Measurements from ENCODE around the gene POLA2.
A peak's percentile ranks its signal among the peaks of the same experiment; 100 is the strongest.
"Not testable (repeated sequence)": the region's sequence is repeated elsewhere in the genome, so short reads cannot be mapped to it uniquely, and the experiment has no call there.

Gene POLA2, protein sequence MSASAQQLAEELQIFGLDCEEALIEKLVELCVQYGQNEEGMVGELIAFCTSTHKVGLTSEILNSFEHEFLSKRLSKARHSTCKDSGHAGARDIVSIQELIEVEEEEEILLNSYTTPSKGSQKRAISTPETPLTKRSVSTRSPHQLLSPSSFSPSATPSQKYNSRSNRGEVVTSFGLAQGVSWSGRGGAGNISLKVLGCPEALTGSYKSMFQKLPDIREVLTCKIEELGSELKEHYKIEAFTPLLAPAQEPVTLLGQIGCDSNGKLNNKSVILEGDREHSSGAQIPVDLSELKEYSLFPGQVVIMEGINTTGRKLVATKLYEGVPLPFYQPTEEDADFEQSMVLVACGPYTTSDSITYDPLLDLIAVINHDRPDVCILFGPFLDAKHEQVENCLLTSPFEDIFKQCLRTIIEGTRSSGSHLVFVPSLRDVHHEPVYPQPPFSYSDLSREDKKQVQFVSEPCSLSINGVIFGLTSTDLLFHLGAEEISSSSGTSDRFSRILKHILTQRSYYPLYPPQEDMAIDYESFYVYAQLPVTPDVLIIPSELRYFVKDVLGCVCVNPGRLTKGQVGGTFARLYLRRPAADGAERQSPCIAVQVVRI

GRCh38 chr11:65261591-65262380 lies at the start of gene POLA2:
Gene POLA2, plus strand, starts transcription at chr11:65261962. Its CDS starts 331 bp downstream, at chr11:65262293.
- peak; percentile 93 for DNase-seq (ENCODE audit: low read depth)

GRCh38 chr11:65212226-65212801 lies 49.4 kb upstream of the POLA2 start:
- DNase-seq (ENCODE audit: low read depth): no peak

- no peak for DNase-seq (ENCODE audit: low read depth)
Measured at GRCh38 chr11:65213322-65214211, 48.2 kb upstream of the POLA2 start.

GRCh38 chr11:65214212-65214845 lies 47.4 kb upstream of the POLA2 start:
- DNase-seq (ENCODE audit: low read depth): no peak

- DNase-seq (ENCODE audit: low read depth): no peak
Measured at GRCh38 chr11:65215441-65216076, 46.2 kb upstream of the POLA2 start.

GRCh38 chr11:65216830-65217229 lies 44.9 kb upstream of the POLA2 start:
- no peak for DNase-seq (ENCODE audit: low read depth)

DNA sequence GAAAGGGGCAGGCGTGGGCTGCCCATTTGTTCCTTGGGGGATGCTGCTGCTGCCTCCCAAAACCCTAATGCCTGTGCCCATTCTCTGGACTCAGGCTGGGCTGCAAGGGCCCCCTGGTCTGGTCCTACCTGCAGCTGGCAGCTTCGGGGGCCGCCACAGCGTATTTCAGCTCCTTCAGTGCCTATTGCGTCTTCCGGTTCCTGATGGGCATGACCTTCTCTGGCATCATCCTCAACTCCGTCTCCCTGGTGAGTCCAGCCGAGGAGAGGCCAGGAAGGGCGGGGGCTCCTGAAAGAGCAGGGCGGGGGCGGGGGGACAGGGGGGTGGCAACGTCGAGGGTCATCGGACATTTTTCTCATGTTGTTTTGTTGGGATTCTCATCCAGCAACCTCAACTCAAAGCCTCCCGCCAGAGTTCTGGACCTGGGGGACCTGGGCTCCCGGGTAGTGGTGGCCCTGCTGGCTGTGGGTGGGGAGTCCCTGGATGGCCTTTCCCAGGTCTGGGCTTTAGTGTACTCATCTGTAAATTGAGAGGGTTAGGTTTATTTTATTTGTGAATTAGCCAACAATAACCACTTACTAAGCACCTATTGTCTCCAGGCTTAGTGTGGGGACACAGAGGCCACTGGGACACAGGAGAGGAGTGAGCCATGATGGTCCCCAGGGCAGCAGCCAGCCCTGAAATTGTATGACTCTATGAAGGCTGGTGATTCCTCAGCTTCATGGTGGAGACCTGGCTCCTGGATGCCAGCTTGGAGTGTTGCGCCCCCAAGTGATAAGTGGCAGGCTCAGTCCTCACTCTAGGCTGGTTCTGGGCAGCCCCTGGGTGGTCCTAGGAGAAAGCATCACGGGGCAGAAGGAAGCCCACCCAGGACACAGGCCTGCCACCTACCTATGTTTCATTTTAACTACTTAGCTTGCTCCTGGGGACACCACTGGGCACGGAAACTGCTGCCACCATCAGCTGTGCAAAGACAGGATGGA lies 44.0 kb upstream of the POLA2 start:
- no peak for DNase-seq (ENCODE audit: low read depth)

DNA sequence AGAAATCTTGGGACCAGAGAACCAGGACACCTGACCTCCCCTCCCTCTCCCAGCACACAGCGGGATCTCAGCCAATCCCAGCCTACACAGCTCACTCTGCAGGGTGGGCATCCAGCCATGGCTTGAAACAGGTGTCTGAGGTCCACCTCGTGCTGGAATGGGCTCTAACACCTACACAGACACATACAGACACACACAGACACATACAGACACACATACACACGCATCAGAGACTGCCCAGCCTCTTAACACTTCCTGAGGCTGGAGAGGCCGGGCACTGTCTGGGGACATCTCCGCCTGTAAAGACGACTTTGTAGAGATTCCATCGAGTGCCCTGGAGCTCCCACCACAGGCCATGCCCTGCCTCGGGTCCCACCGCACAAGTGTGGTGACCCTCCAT lies 43.3 kb upstream of the POLA2 start:
- DNase-seq (ENCODE audit: low read depth): no peak

GRCh38 chr11:65219930-65220213 lies 41.9 kb upstream of the POLA2 start:
- DNase-seq (ENCODE audit: low read depth): no peak

- DNase-seq (ENCODE audit: low read depth): no peak
Measured at GRCh38 chr11:65221026-65221425, 40.7 kb upstream of the POLA2 start.

DNA sequence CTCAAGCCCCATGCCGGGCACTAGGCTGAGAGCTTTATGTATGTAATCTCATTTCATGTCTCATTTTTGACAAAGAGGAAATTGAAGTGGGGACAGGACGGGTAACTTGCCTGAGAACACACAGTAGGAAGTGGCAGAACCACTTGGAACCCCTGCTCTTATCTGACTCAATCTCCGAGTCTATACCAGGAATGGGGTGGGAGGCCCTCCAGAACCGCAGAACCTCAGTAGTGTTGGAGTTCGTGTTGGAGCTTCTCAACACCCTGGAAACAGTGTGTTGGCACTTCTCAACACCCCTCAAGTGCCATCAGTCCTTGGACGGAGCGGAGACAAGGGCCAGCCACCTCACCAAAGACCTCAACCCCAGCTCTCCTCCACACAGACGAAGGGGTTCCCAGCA lies 38.8 kb upstream of the POLA2 start:
- no peak for DNase-seq (ENCODE audit: low read depth)

DNA sequence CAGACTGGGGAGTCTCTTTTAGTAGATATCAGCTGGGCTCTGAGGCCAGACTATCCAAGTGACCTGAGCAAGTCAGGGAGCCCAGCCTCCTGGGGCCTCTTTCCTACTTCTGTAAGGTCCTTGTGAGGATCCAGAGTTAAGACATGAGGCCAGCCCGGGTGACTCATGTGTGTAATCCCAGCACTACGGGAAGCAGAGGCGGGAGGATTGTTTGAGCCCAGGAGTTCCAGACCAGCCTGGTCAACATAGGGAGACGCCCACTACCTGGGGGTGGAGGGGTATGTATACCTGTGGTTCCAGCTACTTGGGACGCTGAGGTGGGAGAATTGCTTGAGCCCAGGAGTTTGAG lies 36.9 kb upstream of the POLA2 start:
- no peak for DNase-seq (ENCODE audit: low read depth)

DNA sequence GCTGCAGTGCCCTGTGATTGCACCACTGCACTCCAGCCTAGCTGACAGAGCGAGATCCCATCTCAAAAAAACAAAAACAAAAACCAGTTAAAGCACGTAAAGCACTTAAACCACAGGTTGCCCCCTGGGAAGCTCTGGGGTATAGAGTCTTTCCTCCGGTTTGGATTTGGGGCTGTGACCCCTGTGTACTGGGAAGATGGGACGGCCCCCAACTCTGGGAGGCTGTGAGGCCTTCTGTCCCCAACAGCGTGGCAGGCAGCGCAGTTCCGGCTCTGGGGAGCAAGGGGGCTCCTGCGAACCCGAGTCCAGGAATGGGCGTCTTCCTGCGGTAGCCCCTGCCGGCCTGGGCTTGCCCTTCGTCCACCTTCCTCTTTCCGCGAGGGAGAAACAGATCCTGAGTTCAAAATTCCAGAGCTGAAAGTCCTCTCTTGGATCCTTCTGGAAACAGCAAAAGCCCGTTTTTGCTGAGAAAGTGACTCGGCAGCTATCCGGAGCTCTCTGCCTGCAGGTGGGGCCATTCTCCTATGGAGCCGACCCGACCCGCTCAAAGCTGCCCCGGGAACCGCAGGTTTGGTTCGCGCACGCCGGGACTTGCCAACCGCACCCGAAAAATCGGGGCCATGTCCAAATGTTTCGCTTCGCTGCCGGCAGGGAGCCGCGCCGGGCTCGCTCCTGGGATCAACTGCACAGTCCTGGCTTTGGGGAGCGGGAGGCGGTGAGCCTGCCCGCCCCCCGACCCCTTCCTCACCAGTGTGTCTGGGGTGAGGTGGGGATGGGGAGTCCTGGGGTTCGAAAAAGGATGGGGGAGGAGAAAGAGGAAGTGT lies 36.3 kb upstream of the POLA2 start:
- no peak for DNase-seq (ENCODE audit: low read depth)

DNA sequence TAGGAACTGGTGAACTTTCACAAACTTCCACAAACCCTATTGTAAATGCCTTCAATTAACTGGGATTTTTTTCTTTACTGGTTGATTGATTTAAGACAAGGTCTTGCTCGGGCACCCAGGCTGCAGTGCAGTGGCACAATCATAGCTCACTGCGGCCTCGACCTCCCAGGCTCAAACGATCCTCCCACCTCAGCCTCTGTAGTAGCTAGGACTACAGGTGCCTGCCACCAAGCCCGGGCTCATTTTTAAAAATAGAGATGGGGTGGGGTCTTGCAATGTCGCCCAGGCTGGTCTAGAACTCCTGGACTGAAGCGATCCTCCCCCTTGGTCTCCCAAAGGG lies 35.7 kb upstream of the POLA2 start:
- DNase-seq (ENCODE audit: low read depth): no peak

GRCh38 chr11:65227879-65228278 lies 33.9 kb upstream of the POLA2 start:
- no peak for DNase-seq (ENCODE audit: low read depth)

DNA sequence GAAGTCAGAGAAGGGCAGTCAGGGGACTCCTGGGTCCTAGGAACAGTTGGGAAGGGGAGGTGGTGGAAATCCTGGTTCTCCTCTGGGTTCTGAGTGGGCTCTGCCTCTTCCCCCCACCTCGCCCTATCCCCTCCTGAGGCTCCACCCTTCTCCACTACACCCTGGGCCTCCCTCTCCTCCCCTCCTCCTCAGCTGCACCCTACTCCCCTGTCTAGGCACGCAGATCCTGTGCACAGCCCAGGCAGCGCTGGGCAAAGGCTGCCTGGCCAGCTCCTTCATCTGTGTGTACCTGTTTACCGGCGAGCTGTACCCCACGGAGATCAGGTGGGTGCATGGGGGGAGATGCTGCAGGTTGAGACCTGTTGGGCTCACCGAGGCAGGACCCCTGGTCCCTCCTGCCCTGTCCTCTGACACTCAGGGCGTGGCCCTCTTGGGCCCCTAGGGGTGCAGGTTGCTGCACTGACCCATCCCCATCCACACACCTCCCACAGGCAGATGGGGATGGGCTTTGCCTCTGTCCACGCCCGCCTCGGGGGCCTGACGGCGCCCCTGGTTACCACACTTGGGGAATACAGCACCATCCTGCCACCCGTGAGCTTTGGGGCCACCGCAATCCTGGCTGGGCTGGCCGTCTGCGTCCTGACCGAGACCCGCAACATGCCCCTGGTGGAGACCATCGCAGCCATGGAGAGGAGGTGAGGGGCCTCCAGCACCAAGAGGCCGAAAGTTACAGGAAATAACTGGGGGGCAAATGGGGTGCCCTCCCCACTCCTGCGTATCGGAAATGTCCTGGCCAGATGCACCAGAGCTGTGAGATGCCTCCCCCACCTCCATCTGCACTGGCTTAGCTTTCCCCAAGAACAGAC lies 25.3 kb upstream of the POLA2 start:
- DNase-seq (ENCODE audit: low read depth): no peak

GRCh38 chr11:65238302-65238701 lies 23.5 kb upstream of the POLA2 start:
- DNase-seq (ENCODE audit: low read depth): not testable (repeated sequence)

- DNase-seq (ENCODE audit: low read depth): no peak
Measured at GRCh38 chr11:65241134-65241533, 20.6 kb upstream of the POLA2 start.

Data from stimulated activated CD8-positive, alpha-beta memory T cell treated with anti-CD3 and anti-CD28 coated beads, Interleukin-15, amount 100 ng/mL, for 24 hours (primary cell).